Large intestine (tissue), 3 donors: ENCODE data around the gene ATP2B3. TPM values are rescaled to one million over a fixed set of nuclear protein-coding genes. Genes with fewer than 3 reads are reported as not detected.

ENCODE experiments used
- DNase-seq, 2 donors: peaks; one replicate each; pipeline versions ENCODE4 v3.0.0 to v3.0.0-alpha.2; 2013
- H3K27ac ChIP-seq: one replicate; pipeline ENCODE4 v1.5.1; 2013; ENCODE audit warnings: low read length
- H3K27me3 ChIP-seq: 2 replicates; pipeline ENCODE4 v1.6.1; 2013; ENCODE audit warnings: low read length; ENCODE audit not compliant: control insufficient read depth, insufficient read depth
- H3K36me3 ChIP-seq: 2 replicates; pipeline ENCODE4 v1.6.1; 2013; ENCODE audit warnings: low read length; ENCODE audit not compliant: control insufficient read depth, insufficient read depth
- H3K4me1 ChIP-seq: one replicate; pipeline ENCODE4 v1.6.1; 2013; ENCODE audit warnings: low read length; ENCODE audit not compliant: control insufficient read depth, insufficient read depth
- H3K4me3 ChIP-seq: one replicate; pipeline ENCODE4 v1.5.1; 2013; ENCODE audit warnings: low read length
- H3K9me3 ChIP-seq: one replicate; pipeline ENCODE4 v1.6.1; 2013; ENCODE audit warnings: mild to moderate bottlenecking, low read depth, low read length, moderate library complexity; ENCODE audit not compliant: control insufficient read depth
- WGBS: methylation state at CpG from one replicate; pipeline ENCODE4 v1.1.5; 2013; ENCODE audit warnings: low lambda C conversion rate; ENCODE audit not compliant: insufficient coverage; 5-methylcytosine and 5-hydroxymethylcytosine counted together
- polyA plus RNA-seq: library from polyadenylated mRNA; unstranded; fragments of 120-200 nt; gene quantifications from one replicate; pipeline ENCODE4 v1.2.1, GENCODE V29; 2013

ATP2B3 gene
- polyA plus RNA-seq, 1 donor: 1.6 TPM

DNA sequence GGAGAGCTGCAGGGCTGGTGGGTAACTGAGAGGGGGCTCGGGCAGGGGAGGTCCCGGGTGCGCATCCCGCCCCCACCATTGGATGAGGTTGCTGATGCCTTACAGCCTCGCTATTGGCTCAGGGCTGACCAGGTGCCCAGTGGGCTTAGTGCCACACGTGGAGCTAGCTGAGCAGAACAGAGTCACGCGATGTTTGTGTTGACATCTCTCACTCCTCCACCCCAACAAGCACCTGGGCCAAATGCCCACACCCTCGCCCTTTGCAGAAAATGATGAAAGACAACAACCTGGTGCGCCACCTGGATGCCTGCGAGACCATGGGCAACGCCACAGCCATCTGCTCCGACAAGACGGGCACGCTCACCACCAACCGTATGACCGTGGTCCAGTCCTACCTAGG lies 31.8 kb downstream of the ATP2B3 start:
- WGBS: no CpG with 5 or more reads among the region's 17 CpGs
- H3K4me1 ChIP-seq: peaks cover 13% of the 10 kb centered on the region
- no peak overlapping the region for H3K27ac ChIP-seq
- no peak for DNase-seq
- H3K9me3 ChIP-seq: no peaks in the 10 kb centered on the region
- H3K4me3 ChIP-seq: no peak overlapping the region
- H3K36me3 ChIP-seq: no peaks in the 10 kb centered on the region
- H3K27me3 ChIP-seq: no peaks in the 10 kb centered on the region

DNA sequence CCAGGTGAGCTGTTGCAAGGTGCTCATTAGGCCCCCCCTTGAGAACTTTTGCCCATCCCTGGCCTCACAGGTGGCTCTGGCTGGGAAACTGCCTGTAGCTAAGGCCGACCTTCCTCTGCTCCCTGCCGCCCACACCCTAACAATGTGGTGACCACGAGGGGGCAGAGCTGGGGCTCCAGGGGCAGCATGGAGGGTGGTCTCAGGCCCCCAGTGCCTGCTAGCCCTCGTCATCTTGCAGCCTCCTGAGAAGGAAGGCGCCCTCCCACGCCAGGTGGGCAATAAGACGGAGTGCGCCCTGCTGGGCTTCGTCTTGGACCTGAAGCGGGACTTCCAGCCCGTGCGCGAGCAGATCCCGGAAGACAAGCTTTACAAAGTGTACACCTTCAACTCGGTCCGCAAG lies 32.4 kb downstream of the ATP2B3 start:
- no peaks in the 10 kb centered on the region for H3K27me3 ChIP-seq
- peaks cover 9% of the 10 kb centered on the region for H3K4me1 ChIP-seq
- no CpG with 5 or more reads among the region's 16 CpGs for WGBS
- no peaks in the 10 kb centered on the region for H3K9me3 ChIP-seq
- DNase-seq: no peak
- no peaks in the 10 kb centered on the region for H3K36me3 ChIP-seq
- no peak overlapping the region for H3K27ac ChIP-seq
- H3K4me3 ChIP-seq: no peak overlapping the region

DNA sequence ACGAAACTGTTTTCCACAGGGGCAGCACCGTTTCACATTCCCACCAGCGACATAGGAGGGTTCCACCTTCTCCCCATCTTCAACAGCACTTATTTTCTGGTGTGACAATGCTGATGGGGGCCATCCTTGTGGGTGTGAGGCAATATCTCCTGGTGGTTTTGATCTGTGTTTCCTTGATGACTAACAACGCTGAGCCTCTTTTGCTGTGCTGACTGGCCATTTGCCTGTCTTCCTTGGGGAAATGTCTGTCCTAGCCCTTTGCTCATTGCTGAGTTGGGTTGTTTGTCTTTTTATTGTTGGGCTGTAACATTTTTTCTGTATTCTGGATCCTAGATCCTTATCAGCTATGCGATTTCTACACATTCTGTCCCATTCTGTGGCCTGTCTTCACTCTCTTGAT lies 33.7 kb downstream of the ATP2B3 start:
- Histone ChIP-seq H3K4me1 (peaks cover 9% of the 10 kb centered on the region), H3K9me3 (no peaks in the 10 kb centered on the region), H3K27me3 (no peaks in the 10 kb centered on the region), H3K27ac (no peak overlapping the region), H3K4me3 (no peak overlapping the region), H3K36me3 (no peaks in the 10 kb centered on the region)
- no peak for DNase-seq
- no CpG with 5 or more reads among the region's 5 CpGs for WGBS

DNA sequence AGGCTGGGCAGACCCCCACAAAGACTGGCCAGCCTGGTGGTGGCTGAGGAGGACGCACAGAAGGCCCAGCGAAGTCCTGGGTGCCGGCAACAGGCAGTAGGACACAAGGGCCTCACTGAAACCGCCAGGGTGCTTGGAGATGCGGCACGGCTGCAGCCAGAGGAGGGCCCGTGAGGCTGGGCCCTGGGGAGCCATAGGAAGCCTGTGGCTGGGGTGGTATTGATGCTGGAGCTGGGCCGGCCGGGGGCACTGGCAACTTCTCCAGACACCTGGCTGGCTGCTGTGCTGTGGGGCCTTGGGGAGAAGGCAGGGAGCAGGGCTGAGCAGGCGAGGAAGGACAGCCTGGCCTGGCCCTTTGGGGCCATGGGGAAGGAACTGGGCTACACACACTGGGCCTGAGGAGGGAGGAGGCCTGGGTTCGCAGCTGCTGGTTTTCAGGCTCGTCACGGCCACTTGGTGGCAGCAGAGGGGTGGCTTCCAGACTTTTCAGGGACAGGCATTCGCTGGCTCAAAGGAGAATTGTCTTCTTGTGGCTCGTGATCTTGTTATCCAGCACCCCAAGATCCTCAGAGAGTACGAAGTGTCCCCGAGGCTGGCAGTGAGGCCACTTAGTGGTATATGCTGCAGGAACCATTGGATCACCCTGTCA lies 37.2 kb downstream of the ATP2B3 start:
- peak; percentile 52 to 54 for DNase-seq
- WGBS: no CpG with 5 or more reads among the region's 17 CpGs
- H3K36me3 ChIP-seq: no peaks in the 10 kb centered on the region
- H3K4me3 ChIP-seq: no peak overlapping the region
- H3K27me3 ChIP-seq: no peaks in the 10 kb centered on the region
- H3K27ac ChIP-seq: no peak overlapping the region
- H3K4me1 ChIP-seq: peaks cover 9% of the 10 kb centered on the region
- H3K9me3 ChIP-seq: no peaks in the 10 kb centered on the region

DNA sequence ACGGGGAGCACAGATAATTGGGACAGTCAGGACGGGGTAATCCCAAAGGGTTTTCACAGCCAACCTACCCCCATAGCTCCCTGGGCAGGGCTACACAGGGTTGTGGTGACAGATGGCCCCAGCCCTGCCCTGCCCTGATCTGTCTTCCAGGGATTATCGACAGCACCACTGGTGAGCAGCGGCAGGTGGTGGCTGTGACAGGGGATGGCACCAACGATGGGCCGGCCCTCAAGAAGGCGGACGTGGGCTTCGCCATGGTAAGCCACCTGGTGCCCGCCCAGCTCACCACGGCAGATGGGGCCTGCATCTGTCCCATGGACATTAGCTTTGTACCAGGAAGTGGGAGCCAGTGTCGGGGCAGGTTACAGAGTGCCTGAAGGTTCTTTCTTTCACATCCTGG lies 39.3 kb downstream of the ATP2B3 start:
- whole genome bisulfite sequencing: no CpG with 5 or more reads among the region's 12 CpGs
- H3K9me3 ChIP-seq: no peaks in the 10 kb centered on the region
- H3K4me3 ChIP-seq: no peak overlapping the region
- H3K27me3 ChIP-seq: no peaks in the 10 kb centered on the region
- H3K36me3 ChIP-seq: no peaks in the 10 kb centered on the region
- H3K27ac ChIP-seq: no peak overlapping the region
- peaks cover 4% of the 10 kb centered on the region for H3K4me1 ChIP-seq
- DNase-seq: peak in 1 of 2 donors; percentile 6

DNA sequence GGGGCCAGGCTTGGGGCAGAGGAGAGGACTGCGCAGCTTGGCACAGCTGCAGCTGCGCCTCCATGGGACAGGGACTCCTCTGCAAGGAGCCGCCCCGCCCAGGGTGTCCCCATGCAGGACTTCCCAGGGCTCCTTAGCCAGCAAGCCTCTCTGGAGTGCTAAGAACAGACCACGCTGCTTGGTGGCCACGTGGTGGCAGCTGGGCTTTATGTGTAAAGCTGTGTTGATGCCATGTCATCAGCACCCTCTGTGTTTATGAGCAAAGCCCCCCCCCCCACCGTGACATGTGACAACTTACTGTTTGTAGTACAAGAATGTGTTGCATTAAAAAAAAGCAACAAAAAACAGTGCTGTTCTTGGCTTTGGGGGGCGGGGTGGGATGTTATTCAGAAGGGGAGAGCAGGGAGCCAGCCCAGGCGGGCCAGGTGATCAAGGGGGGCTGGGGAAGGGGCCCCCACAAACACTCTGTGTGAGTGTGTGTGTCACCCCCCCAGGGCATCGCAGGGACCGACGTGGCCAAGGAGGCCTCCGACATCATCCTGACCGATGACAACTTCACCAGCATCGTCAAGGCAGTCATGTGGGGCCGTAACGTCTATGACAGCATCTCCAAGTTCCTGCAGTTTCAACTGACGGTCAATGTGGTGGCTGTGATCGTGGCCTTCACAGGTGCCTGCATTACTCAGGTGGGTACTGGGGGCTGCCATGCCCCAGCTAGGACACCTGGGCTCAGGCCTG lies 40.3 kb downstream of the ATP2B3 start:
- no peak overlapping the region for H3K4me3 ChIP-seq
- no peaks in the 10 kb centered on the region for H3K9me3 ChIP-seq
- no peak overlapping the region for H3K27ac ChIP-seq
- H3K36me3 ChIP-seq: no peaks in the 10 kb centered on the region
- peaks cover 4% of the 10 kb centered on the region for H3K4me1 ChIP-seq
- DNase-seq: no peak
- whole genome bisulfite sequencing: no CpG with 5 or more reads among the region's 19 CpGs
- H3K27me3 ChIP-seq: no peaks in the 10 kb centered on the region

DNA sequence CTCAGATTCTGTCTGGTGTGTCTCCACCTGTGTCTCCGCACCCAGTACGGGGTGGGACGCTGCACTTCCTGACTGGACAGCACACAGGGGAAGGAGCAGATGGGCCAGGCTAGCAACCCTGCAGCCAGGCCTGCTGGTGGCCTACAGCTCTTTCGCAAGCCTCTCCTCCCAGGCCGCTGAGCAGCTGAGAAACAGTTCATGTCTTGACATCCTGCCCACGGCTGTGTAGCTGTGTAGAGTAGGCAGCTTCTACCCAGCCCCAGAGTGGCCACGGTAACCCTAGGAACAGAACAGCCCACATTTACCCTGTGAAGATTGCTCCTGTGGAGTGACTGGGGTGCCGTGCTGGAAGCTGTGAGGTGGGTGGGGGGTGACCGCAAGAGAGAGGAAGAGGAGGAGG lies 42.6 kb downstream of the ATP2B3 start:
- Histone ChIP-seq H3K27ac (no peak overlapping the region), H3K27me3 (no peaks in the 10 kb centered on the region), H3K36me3 (no peaks in the 10 kb centered on the region), H3K4me3 (no peak overlapping the region), H3K4me1 (peaks cover 3% of the 10 kb centered on the region), H3K9me3 (no peaks in the 10 kb centered on the region)
- DNase-seq: no peak
- no CpG with 5 or more reads among the region's 9 CpGs for WGBS

DNA sequence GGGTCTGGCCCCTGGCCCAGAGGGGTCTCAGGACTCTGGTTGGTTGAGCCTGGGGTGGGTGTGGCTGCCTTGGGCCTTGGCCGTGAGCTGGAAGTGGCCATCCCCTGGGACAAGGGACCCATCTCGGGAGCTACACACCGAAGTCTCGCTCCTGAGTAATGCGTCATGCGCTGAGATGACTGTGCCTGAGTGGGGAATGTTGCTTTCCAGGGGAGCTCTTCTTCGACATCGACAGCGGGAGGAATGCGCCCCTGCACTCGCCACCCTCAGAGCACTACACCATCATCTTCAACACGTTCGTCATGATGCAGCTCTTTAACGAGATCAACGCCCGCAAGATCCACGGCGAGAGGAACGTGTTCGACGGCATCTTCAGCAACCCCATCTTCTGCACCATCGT lies 43.0 kb downstream of the ATP2B3 start:
- H3K4me1 ChIP-seq: no peaks in the 10 kb centered on the region
- no peaks in the 10 kb centered on the region for H3K27me3 ChIP-seq
- DNase-seq: no peak
- WGBS: no CpG with 5 or more reads among the region's 22 CpGs
- no peaks in the 10 kb centered on the region for H3K9me3 ChIP-seq
- H3K36me3 ChIP-seq: no peaks in the 10 kb centered on the region
- H3K4me3 ChIP-seq: no peak overlapping the region
- H3K27ac ChIP-seq: no peak overlapping the region

DNA sequence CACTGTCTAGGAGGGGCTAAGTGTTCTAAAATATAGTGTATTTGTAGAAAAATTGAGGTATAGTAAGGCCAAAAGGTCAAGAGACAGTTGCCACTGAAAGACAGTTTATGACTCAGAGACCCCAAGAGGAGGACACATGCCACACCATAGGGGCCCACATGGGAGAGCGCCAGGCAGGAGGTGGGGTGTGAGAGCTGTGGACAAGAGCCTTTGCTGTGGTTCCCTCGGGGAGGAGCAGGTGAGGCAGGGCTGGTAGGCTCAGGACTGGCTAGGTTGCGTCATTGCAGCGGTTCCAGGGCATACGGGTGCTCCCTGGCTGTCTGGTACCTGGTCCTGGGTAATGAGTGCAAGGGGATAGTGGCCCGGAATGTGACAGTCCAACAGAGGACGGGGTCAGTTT lies 43.9 kb downstream of the ATP2B3 start:
- Histone ChIP-seq H3K27me3 (no peaks in the 10 kb centered on the region), H3K27ac (no peak overlapping the region), H3K4me3 (no peak overlapping the region), H3K4me1 (no peaks in the 10 kb centered on the region), H3K9me3 (no peaks in the 10 kb centered on the region), H3K36me3 (no peaks in the 10 kb centered on the region)
- DNase-seq: no peak
- no CpG with 5 or more reads among the region's 7 CpGs for WGBS

DNA sequence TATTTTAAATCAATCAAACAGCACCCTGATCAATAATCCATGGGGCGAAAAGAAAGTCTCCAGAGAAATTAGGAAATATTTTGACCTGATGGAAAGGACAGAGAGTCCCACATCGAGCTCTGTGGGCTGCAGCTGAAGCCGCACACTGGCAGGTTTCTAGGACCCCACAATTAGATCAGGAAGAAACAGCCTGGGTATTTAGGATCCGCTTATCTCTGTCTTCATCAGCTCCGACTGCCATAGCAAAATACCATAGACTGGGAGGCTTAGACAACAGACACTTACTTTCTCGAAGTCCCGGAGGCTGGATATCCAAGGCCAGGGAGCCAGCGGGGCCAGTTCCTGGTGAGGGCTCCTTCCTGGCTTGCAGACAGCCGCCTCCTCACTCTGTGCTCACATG lies 45.1 kb downstream of the ATP2B3 start:
- Histone ChIP-seq H3K4me1 (no peaks in the 10 kb centered on the region), H3K36me3 (no peaks in the 10 kb centered on the region), H3K4me3 (no peak overlapping the region), H3K27me3 (no peaks in the 10 kb centered on the region), H3K27ac (no peak overlapping the region), H3K9me3 (no peaks in the 10 kb centered on the region)
- no CpG with 5 or more reads among the region's 9 CpGs for WGBS
- DNase-seq: no peak
